ENCODE measurements around the gene ELFN1. TPM values are rescaled to one million over a fixed set of nuclear protein-coding genes. Genes with fewer than 3 reads are reported as not detected.

Gene ELFN1
- total and polyA plus RNA-seq, 9 of the 15 experiments (the other 6 are each of a cell fraction or from before 2014, with no cell fraction given) = 0.04 to 0.64 (median 0.18) TPM; not detected in 2

- TF ChIP-seq SIRT6 (IDR thresholded peaks at IDR 0.05; ENCODE audit: low read depth, low read length) = no peak
- TF ChIP-seq ZBTB43 (CRISPR knock-in tag; IDR thresholded peaks at IDR 0.05) = no peak
- TF ChIP-seq GTF2A2 (tag; IDR thresholded peaks at IDR 0.05) = no peak
- no peak for TF ChIP-seq NKRF (IDR thresholded peaks at IDR 0.05; ENCODE audit: borderline replicate concordance)
- no peak for TF ChIP-seq BMI1 (IDR thresholded peaks at IDR 0.05; ENCODE audit: low read length)
- TF ChIP-seq EWSR1 (IDR thresholded peaks at IDR 0.05; ENCODE audit: borderline replicate concordance, low read depth, partially characterized antibody) = no peak
- no peak for TF ChIP-seq SMAD3 (CRISPR knock-in tag; conservative IDR thresholded peaks at IDR 0.05)
- peak; percentile 36 for TF ChIP-seq VEZF1 (CRISPR knock-in tag; IDR thresholded peaks at IDR 0.05)
- no peak for TF ChIP-seq SRSF7 (optimal IDR thresholded peaks at IDR 0.05; ENCODE audit: low read depth, low read length)
- peak; percentile 60 for TF ChIP-seq CBFA2T2 (conservative IDR thresholded peaks at IDR 0.05)
- TF ChIP-seq JUN (IDR thresholded peaks at IDR 0.05; ENCODE audit: borderline replicate concordance, low read depth, low read length) = no peak
- TF ChIP-seq JUN (CRISPR knock-in tag; IDR thresholded peaks at IDR 0.05; ENCODE audit: borderline replicate concordance) = no peak
- no peak for TF ChIP-seq ZNF212 (CRISPR knock-in tag; IDR thresholded peaks at IDR 0.05)
- no peak for TF ChIP-seq ZFPM2 (CRISPR knock-in tag; IDR thresholded peaks at IDR 0.05)
- TF ChIP-seq NFRKB (IDR thresholded peaks at IDR 0.05; ENCODE audit: low read depth) = no peak
- no peak for TF ChIP-seq L3MBTL2 (IDR thresholded peaks at IDR 0.05)
- no peak for TF ChIP-seq ZNF717 (CRISPR knock-in tag; IDR thresholded peaks at IDR 0.05)
- TF ChIP-seq CREB3 (tag; conservative IDR thresholded peaks at IDR 0.05; ENCODE audit: low read depth) = no peak
- TF ChIP-seq ZBTB7A (IDR thresholded peaks at IDR 0.05; ENCODE audit: borderline replicate concordance, control insufficient read depth, low read depth, low read length) = peak; percentile 28; the same call in 1 of the 2 replicates
- TF ChIP-seq TFAM (CRISPR knock-in tag; conservative IDR thresholded peaks at IDR 0.05) = no peak
- no peak for TF ChIP-seq FOXM1 (IDR thresholded peaks at IDR 0.05; ENCODE audit: low read depth)
- no peak for TF ChIP-seq FOXM1 (CRISPR knock-in tag; IDR thresholded peaks at IDR 0.05; ENCODE audit: low read depth)
- no peak for TF ChIP-seq HDAC2 (IDR thresholded peaks at IDR 0.05)
- TF ChIP-seq CTBP1 (IDR thresholded peaks at IDR 0.05; ENCODE audit: borderline replicate concordance) = no peak
Observed at GRCh38 chr7:1713502-1714484, 43.7 kb downstream of the ELFN1 start (continued).
